ENCODE data around the gene CDH23.
A peak's percentile ranks its signal among the peaks of the same experiment; 100 is the strongest.

The CDH23 gene

DNA sequence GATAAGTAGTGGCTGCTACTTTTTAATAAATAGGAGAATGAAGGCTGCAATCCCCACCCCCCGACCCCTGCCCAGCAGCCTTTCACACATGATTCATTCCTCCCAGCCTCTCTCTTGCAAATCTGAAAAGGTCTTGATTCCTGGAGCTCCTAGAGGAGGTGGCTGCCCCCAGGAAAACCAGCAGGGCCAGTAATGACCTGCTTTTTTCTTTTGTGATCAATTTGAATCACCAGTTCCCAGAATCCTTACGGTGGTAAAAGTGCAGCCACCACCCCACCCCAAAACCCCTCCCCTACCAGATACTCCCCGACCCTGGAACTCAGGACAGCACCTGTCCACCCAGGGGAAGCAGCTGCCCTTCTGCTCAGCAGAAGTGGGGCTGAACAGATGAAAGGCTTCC is 213.9 kb downstream of the CDH23 start:
- DNase-seq (ENCODE audit: low read depth) = no peak
- no peak overlapping the region for H3K4me3 ChIP-seq (ENCODE audit: low read length)
- no peak for TF ChIP-seq CTCF (IDR thresholded peaks at IDR 0.05; ENCODE audit: insufficient read depth, low read depth, low read length, missing control alignments)

DNA sequence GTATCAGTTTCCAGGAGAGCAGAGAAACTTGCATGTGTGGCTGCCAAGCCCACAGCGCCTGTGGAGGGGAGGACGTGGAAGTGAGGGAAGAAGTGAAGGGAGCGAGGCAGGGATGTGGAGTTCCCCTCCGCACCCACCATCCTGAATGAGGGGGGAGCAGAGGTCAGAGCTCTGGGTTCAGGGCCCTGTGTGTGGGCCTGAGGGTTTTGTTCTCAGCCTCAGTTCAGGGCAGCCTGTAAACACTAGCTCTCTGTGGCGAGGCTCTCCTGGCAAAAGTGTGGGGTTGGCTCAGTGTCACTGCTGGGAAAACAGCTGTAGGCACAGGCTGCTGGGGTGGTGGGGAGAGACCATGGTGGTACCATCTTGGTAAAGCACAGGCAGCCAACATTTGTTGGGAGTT is 214.4 kb downstream of the CDH23 start:
- TF ChIP-seq CTCF (IDR thresholded peaks at IDR 0.05; ENCODE audit: insufficient read depth, low read depth, low read length, missing control alignments) = no peak
- no peak for DNase-seq (ENCODE audit: low read depth)
- no peak overlapping the region for H3K4me3 ChIP-seq (ENCODE audit: low read length)

DNA sequence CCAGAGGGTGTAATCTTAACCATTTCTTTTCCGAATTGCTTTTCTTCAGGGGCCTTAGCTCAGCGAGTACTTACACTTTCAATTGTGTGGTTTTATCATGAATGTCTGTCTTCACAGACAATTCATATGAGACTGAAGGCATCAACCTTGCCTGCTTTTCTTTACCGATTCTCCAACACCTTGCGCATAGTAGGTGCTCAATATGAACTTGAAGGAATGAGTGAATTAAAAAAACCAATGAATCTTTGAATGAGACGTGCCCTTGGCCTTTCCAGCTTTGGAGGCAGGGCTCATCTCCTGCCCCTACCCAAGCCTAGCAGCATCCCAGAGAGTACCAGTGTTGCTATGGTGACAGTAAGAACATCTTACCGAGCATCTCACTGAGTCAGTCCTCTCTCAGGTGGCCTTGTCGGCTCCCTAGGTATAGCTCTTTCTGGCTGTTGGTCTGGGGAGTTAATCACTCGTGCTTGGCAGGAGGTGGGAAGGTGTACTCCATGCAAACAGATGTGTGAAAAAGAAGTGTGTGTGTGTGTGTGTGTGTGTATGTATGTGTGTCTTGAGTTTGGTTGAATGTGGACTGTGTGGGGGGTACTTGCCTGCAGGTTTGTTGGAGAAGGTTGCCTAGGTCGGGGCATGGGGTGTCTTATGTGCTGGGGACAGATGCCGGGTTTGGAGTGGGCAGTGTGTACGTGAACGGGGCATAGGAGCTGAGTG is 215.1 kb downstream of the CDH23 start:
- no peak for DNase-seq (ENCODE audit: low read depth)
- TF ChIP-seq CTCF (IDR thresholded peaks at IDR 0.05; ENCODE audit: insufficient read depth, low read depth, low read length, missing control alignments) = no peak
- no peak overlapping the region for H3K4me3 ChIP-seq (ENCODE audit: low read length)

DNA sequence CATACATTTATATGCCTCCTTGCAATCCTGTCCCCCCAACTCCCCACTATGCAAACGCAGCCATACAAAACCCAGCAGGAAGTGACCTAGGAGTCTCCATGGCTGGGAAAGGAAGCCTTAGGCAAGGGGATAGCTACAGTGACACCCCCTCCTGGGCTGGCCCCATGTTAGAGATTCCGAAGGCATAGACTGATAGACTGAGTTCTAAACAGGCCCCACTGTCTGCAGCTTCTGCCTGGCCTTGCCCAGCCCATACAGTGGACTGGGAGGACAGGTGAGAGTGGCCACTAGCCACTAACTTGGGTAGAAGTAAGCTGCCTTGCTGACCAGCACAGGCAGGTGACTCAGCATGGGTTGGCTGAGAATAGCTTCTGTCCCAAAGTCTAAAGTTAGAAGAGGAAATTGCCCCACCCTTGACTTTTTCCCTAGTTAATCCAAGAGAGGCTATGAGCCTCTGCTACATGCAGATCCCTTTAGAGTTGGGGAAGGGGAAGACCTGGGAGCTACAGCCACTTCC is 216.6 kb downstream of the CDH23 start:
- DNase-seq (ENCODE audit: low read depth) = peak; percentile 41

DNA sequence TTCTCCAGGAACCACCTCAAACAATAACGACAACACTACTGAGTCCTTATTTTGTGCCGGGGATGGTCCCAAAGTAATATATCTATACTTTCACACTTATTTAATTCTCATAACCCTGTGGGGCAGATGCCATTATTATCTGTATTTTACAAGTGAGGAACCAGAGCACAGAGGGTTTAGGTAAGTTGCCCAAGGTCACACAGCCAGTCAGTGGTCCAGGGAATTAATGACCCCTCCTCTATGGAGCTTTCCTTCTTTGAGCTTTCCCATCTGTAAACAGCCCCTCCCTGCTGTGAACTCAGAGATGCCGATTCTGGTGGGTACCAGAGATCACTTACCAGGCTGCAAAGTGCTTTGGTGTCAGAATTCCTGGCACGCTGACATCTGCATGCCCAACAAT is 217.2 kb downstream of the CDH23 start:
- no peak for TF ChIP-seq CTCF (IDR thresholded peaks at IDR 0.05; ENCODE audit: insufficient read depth, low read depth, low read length, missing control alignments)
- DNase-seq (ENCODE audit: low read depth) = no peak
- no peak overlapping the region for H3K4me3 ChIP-seq (ENCODE audit: low read length)

More for the DNA sequence above, 216.6 kb downstream of the CDH23 start:
- H3K4me3 ChIP-seq (ENCODE audit: low read length) = no peak overlapping the region
- TF ChIP-seq CTCF (IDR thresholded peaks at IDR 0.05; ENCODE audit: insufficient read depth, low read depth, low read length, missing control alignments) = no peak

- no peak overlapping the region for H3K4me3 ChIP-seq (ENCODE audit: low read length)
- no peak for TF ChIP-seq CTCF (IDR thresholded peaks at IDR 0.05; ENCODE audit: insufficient read depth, low read depth, low read length, missing control alignments)
- DNase-seq (ENCODE audit: low read depth) = no peak
Observed at GRCh38 chr10:71614946-71615345, 218.2 kb downstream of the CDH23 start.

Measured in epithelial cell of esophagus (primary cell).